Tibial artery (tissue), 4 donors: ENCODE measurements around the gene TMEM60.

ENCODE experiments used
- DNase-seq, 2 donors: peaks; one replicate each; pipeline ENCODE4 v3.0.0-alpha.2; 2019
- H3K27ac ChIP-seq, 2 donors: fragments of 200-600 bp; sonication (generic) in 1 of 2; 1 replicate in 1 of 2; 2 replicates in 1 of 2; pipeline ENCODE4 v1.5.1; 2018 to 2019; ENCODE audit warnings: mild to moderate bottlenecking in 1 of 2
- H3K27me3 ChIP-seq, 2 donors: fragments of 200-600 bp; sonication (generic) in 1 of 2; one replicate each; pipeline versions ENCODE4 v1.5.1 to v1.6.0; 2016 to 2019
- H3K36me3 ChIP-seq, 3 donors: fragments of 200-600 bp; sonication (generic) in 2 of 3; one replicate each; pipeline ENCODE4 v1.5.1; 2016 to 2019; ENCODE audit warnings: mild to moderate bottlenecking in 2 of 3
- H3K4me1 ChIP-seq, 4 donors: fragments of 200-600 bp; sonication (generic) in 2 of 4; 1 replicate in 3 of 4; 2 replicates in 1 of 4; pipeline ENCODE4 v1.5.1; 2016 to 2019
- H3K4me3 ChIP-seq, 2 donors: fragments of 200-600 bp; sonication (generic) in 1 of 2; 1 replicate in 1 of 2; 2 replicates in 1 of 2; pipeline ENCODE4 v1.5.1; 2018 to 2019; ENCODE audit warnings: mild to moderate bottlenecking in 2 of 2
- H3K9me3 ChIP-seq, 3 donors: fragments of 200-600 bp; sonication (generic) in 1 of 3; one replicate each; pipeline ENCODE4 v1.5.1; 2016 to 2019
- intact Hi-C: fragments of 100-400 bp; cut with DNase I; formaldehyde crosslinking; loops from one replicate; pipeline ENCODE4 v1.15.0; 2023; ENCODE audit warnings: low total_unique reads
- TF ChIP-seq, protein P1 (sequence below), 2 experiments: fragments of 200-600 bp in 1 of 2; fragments of 450-650 bp in 1 of 2; IDR thresholded peaks; one replicate each; pipeline ENCODE4 v1.5.1; 2017 to 2019; ENCODE audit warnings: antibody characterized with exemption in 2 of 2, mild to moderate bottlenecking in 1 of 2, moderate library complexity in 1 of 2

TMEM60 gene

GRCh38 chr7:77783545-77783944 lies 14.7 kb downstream of the TMEM60 start:
- no peak for DNase-seq
- Histone ChIP-seq H3K4me1 (no peaks in the 10 kb centered on the region), H3K9me3 (no peaks in the 10 kb centered on the region), H3K4me3 (no peak overlapping the region), H3K27ac (no peak overlapping the region), H3K36me3 (peaks cover 10 to 38% (median 14%) of the 10 kb centered on the region in 3 donors), H3K27me3 (no peaks in the 10 kb centered on the region)
- intact Hi-C loops, result no loop called here
- TF ChIP-seq, protein P1, sequence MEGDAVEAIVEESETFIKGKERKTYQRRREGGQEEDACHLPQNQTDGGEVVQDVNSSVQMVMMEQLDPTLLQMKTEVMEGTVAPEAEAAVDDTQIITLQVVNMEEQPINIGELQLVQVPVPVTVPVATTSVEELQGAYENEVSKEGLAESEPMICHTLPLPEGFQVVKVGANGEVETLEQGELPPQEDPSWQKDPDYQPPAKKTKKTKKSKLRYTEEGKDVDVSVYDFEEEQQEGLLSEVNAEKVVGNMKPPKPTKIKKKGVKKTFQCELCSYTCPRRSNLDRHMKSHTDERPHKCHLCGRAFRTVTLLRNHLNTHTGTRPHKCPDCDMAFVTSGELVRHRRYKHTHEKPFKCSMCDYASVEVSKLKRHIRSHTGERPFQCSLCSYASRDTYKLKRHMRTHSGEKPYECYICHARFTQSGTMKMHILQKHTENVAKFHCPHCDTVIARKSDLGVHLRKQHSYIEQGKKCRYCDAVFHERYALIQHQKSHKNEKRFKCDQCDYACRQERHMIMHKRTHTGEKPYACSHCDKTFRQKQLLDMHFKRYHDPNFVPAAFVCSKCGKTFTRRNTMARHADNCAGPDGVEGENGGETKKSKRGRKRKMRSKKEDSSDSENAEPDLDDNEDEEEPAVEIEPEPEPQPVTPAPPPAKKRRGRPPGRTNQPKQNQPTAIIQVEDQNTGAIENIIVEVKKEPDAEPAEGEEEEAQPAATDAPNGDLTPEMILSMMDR (IDR thresholded peaks at IDR 0.05), result no peak

DNA sequence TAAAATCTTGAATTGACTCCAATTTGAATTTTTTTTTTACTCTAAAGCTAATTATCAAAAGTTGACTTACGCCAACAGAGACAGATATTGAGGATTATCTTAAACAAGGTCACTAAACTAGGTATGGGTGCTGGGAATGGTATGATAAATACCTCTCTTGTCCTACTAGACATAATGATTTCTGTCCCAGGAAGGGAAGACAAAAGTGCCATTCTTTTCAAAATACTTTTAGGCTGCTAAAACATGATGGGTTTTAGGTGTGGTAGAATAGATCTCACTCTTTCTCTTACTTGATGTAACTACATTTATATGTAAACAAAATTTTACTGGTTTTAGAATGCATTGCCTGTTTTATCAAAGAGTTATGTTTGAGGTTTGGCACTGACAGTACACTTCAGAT lies 15.1 kb downstream of the TMEM60 start:
- H3K4me3 ChIP-seq, result no peak overlapping the region
- no peaks in the 10 kb centered on the region for H3K27me3 ChIP-seq
- H3K4me1 ChIP-seq, result no peaks in the 10 kb centered on the region
- no peaks in the 10 kb centered on the region for H3K9me3 ChIP-seq
- peaks cover 15 to 42% (median 19%) of the 10 kb centered on the region in 3 donors for H3K36me3 ChIP-seq
- TF ChIP-seq, protein P1 (IDR thresholded peaks at IDR 0.05), result no peak
- intact Hi-C loops, result no loop called here
- no peak overlapping the region for H3K27ac ChIP-seq
- no peak for DNase-seq

DNA sequence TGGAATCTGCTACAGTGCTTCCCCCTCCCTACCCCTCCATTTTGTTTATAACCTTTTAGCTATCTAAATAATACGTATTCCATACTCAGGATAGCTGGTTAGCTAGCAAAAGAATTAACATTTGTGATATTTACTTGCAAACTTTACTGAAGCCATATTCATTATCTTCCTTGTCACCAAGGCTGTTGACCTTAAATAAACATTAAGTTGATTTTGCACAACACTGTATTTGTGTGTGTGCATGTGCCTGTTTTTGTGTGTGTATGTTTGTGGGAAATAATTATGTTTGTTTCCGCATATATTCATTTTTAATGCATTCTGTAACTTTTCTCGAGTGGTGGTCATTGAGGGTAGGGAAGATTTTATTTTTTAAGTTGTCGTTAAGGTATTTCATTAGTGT lies 15.9 kb downstream of the TMEM60 start:
- intact Hi-C loops, result no loop called here
- TF ChIP-seq, protein P1 (IDR thresholded peaks at IDR 0.05), result no peak
- Histone ChIP-seq H3K36me3 (peaks cover 19 to 42% (median 22%) of the 10 kb centered on the region in 3 donors), H3K27me3 (no peaks in the 10 kb centered on the region), H3K4me3 (no peak overlapping the region), H3K27ac (no peak overlapping the region), H3K4me1 (no peaks in the 10 kb centered on the region), H3K9me3 (no peaks in the 10 kb centered on the region)
- DNase-seq, result no peak

- no peaks in the 10 kb centered on the region for H3K9me3 ChIP-seq
- H3K4me1 ChIP-seq, result no peaks in the 10 kb centered on the region
- H3K36me3 ChIP-seq, result peaks cover 48 to 63% (median 55%) of the 10 kb centered on the region in 3 donors
- TF ChIP-seq, protein P1 (IDR thresholded peaks at IDR 0.05), result no peak
- H3K27ac ChIP-seq, result no peak overlapping the region
- no peak overlapping the region for H3K4me3 ChIP-seq
- H3K27me3 ChIP-seq, result no peaks in the 10 kb centered on the region
- no peak for DNase-seq
- intact Hi-C loops, result no loop called here
These were observed 19.7 kb downstream of the TMEM60 start for GRCh38 chr7:77778535-77778934.

GRCh38 chr7:77771901-77772300 lies 26.3 kb downstream of the TMEM60 start:
- TF ChIP-seq, protein P1 (IDR thresholded peaks at IDR 0.05), result no peak
- no peak overlapping the region for H3K27ac ChIP-seq
- H3K27me3 ChIP-seq, result no peaks in the 10 kb centered on the region
- intact Hi-C loops, result no loop called here
- H3K4me1 ChIP-seq, result no peaks in the 10 kb centered on the region
- H3K9me3 ChIP-seq, result no peaks in the 10 kb centered on the region
- no peak for DNase-seq
- peaks cover 35 to 73% (median 48%) of the 10 kb centered on the region in 3 donors for H3K36me3 ChIP-seq
- no peak overlapping the region for H3K4me3 ChIP-seq

DNA sequence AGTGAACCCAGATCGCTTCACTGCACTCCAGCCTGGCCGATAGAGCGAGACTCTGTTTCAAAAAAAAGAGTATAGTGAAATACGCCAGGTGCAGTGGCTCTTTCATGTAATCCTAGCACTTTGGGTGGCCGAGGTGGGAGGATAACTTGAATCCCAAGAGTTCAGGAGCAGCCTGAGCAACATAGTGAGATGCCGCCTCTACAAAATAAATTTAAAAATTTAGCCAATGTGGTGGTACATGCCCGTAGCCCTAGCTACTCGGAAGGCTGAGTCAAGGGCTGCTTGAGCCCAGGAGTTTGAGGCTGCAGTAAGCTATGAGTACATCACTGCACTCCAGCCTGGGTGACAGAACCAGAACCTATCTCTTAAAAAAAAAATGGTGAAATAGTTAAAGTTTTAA lies 27.9 kb downstream of the TMEM60 start:
- Histone ChIP-seq H3K27ac (no peak overlapping the region), H3K36me3 (peaks cover 22 to 61% (median 36%) of the 10 kb centered on the region in 3 donors), H3K4me3 (no peak overlapping the region), H3K4me1 (peaks cover 0 to 12% (median 2%) of the 10 kb centered on the region in 4 donors), H3K27me3 (no peaks in the 10 kb centered on the region), H3K9me3 (no peaks in the 10 kb centered on the region)
- TF ChIP-seq, protein P1 (IDR thresholded peaks at IDR 0.05), result no peak
- intact Hi-C loops, result no loop called here
- no peak for DNase-seq
